SK-N-MC (cell line): Measurements from ENCODE around the gene KRTAP10-10.

ENCODE experiments used
- EZH2 ChIP-seq: fragments of 200-600 bp; sonication (generic); IDR thresholded peaks from one replicate; pipeline ENCODE4 v1.6.1; 2017; ENCODE audit warnings: antibody characterized with exemption
- FOXP2 ChIP-seq: optimal IDR thresholded peaks from 2 replicates; pipeline ENCODE3; 2011; ENCODE audit warnings: mild to moderate bottlenecking, moderate library complexity; ENCODE audit not compliant: insufficient read depth; ENCODE audit errors: extremely low read length, control extremely low read depth
- POLR2AphosphoS5 ChIP-seq: IDR thresholded peaks from 2 replicates; pipeline ENCODE4 v1.6.1; 2012; ENCODE audit warnings: mild to moderate bottlenecking, low read depth, low read length, borderline replicate concordance

GRCh38 chr21:44628707-44629391 lies 8.3 kb upstream of the KRTAP10-10 start:
- TF ChIP-seq EZH2, result no peak
- TF ChIP-seq FOXP2, result no peak
- no peak for TF ChIP-seq POLR2AphosphoS5
